Stimulated activated CD4-positive, alpha-beta T cell treated with anti-CD3 and anti-CD28 coated beads, Interleukin-2, amount 100 ng/mL, for 4 hours (primary cell): ENCODE measurements around the gene MTCL1.

Experiments
- DNase-seq: peaks from one replicate; pipeline ENCODE4 v3.0.0-alpha.2; 2020; ENCODE audit warnings: low read depth

MTCL1 gene

GRCh38 chr18:8833480-8833879 is 128.1 kb downstream of the MTCL1 start:
- DNase-seq, result no peak

- DNase-seq, result no peak
Measured at GRCh38 chr18:8834881-8835280, 129.5 kb downstream of the MTCL1 start.

- no peak for DNase-seq
Measured at GRCh38 chr18:8835521-8835953, 130.2 kb downstream of the MTCL1 start.

- DNase-seq, result no peak
Measured at GRCh38 chr18:8839281-8839680, 133.9 kb downstream of the MTCL1 start.

GRCh38 chr18:8841781-8842485 is 136.6 kb downstream of the MTCL1 start:
- no peak for DNase-seq

GRCh38 chr18:8842506-8842905 is 137.2 kb downstream of the MTCL1 start:
- no peak for DNase-seq

GRCh38 chr18:8843005-8843404 is 137.6 kb downstream of the MTCL1 start:
- no peak for DNase-seq

GRCh38 chr18:8844721-8845148 is 139.4 kb downstream of the MTCL1 start:
- DNase-seq, result no peak

- DNase-seq, result no peak
Measured at GRCh38 chr18:8845506-8845905, 140.2 kb downstream of the MTCL1 start.

GRCh38 chr18:8847066-8847755 is 141.9 kb downstream of the MTCL1 start:
- no peak for DNase-seq

- DNase-seq, result no peak
Measured at GRCh38 chr18:8847900-8848299, 142.5 kb downstream of the MTCL1 start.

- DNase-seq, result no peak
Measured at GRCh38 chr18:8848541-8848940, 143.2 kb downstream of the MTCL1 start.

GRCh38 chr18:8849696-8850095 is 144.3 kb downstream of the MTCL1 start:
- no peak for DNase-seq

GRCh38 chr18:8851659-8852058 is 146.3 kb downstream of the MTCL1 start:
- DNase-seq, result no peak

GRCh38 chr18:8854550-8854949 is 149.2 kb downstream of the MTCL1 start:
- DNase-seq, result no peak

GRCh38 chr18:8854962-8855361 is 149.6 kb downstream of the MTCL1 start:
- no peak for DNase-seq

GRCh38 chr18:8856212-8856611 is 150.9 kb downstream of the MTCL1 start:
- DNase-seq, result no peak

- no peak for DNase-seq
Measured at GRCh38 chr18:8856769-8857393, 151.5 kb downstream of the MTCL1 start.

- DNase-seq, result no peak
Measured at GRCh38 chr18:8857806-8858205, 152.4 kb downstream of the MTCL1 start.

- no peak for DNase-seq
Measured at GRCh38 chr18:8858888-8859511, 153.6 kb downstream of the MTCL1 start.

- DNase-seq, result no peak
Measured at GRCh38 chr18:8860845-8861642, 155.7 kb downstream of the MTCL1 start.

- DNase-seq, result no peak
Measured at GRCh38 chr18:8863427-8863826, 158.1 kb downstream of the MTCL1 start.
